Fibroblast of mammary gland (primary cell): ENCODE results near the gene CDC42EP4.

ENCODE experiments used
- DNase-seq: peaks from one replicate; pipeline ENCODE4 v3.0.0-alpha.2; 2010; ENCODE audit warnings: low read depth
- H3K4me3 ChIP-seq: 2 replicates; pipeline ENCODE4 v1.5.1; 2011; ENCODE audit warnings: low read depth, mild to moderate bottlenecking, low read length, moderate library complexity; ENCODE audit not compliant: control insufficient read depth
- CTCF ChIP-seq: conservative IDR thresholded peaks from 2 replicates; pipeline ENCODE4 v1.5.1; 2011; ENCODE audit warnings: low read depth, low read length, inconsistent platforms; ENCODE audit not compliant: control insufficient read depth, insufficient read depth

Gene CDC42EP4

GRCh38 chr17:73340093-73340596, 28.3 kb upstream of the CDC42EP4 start:
- peak; percentile 73 for TF ChIP-seq CTCF
- peak; percentile 95 for DNase-seq
- H3K4me3 ChIP-seq = no peak overlapping the region

GRCh38 chr17:73338566-73339197, 26.9 kb upstream of the CDC42EP4 start:
- no peak for TF ChIP-seq CTCF

GRCh38 chr17:73338050-73338521, 26.3 kb upstream of the CDC42EP4 start:
- H3K4me3 ChIP-seq = no peak overlapping the region
- no peak for TF ChIP-seq CTCF
- peak; percentile 28 for DNase-seq

More at GRCh38 chr17:73338566-73339197, 26.9 kb upstream of the CDC42EP4 start:
- no peak for DNase-seq
- no peak overlapping the region for H3K4me3 ChIP-seq

GRCh38 chr17:73337330-73337710, 25.5 kb upstream of the CDC42EP4 start:
- no peak overlapping the region for H3K4me3 ChIP-seq
- DNase-seq = no peak
- TF ChIP-seq CTCF = no peak

- TF ChIP-seq CTCF = no peak
- no peak overlapping the region for H3K4me3 ChIP-seq
- no peak for DNase-seq
These were observed 24.9 kb upstream of the CDC42EP4 start for GRCh38 chr17:73336408-73337329.

GRCh38 chr17:73335591-73336407, 24.0 kb upstream of the CDC42EP4 start:
- DNase-seq = no peak
- H3K4me3 ChIP-seq = no peak overlapping the region
- TF ChIP-seq CTCF = no peak
